RWPE2 (cell line): ENCODE data around the gene C1S.

Experiments
- ATAC-seq: fragments of 200-7000 bp; cut with Tn5 transposase; 3 replicates; pipeline ENCODE4 v1.9.1; 2021; ENCODE audit warnings: low read depth
- DNase-seq: peaks from one replicate; pipeline ENCODE4 v3.0.0-alpha.2; 2020; ENCODE audit warnings: low spot score
- H3K27ac ChIP-seq: fragments of 450-650 bp; 2 replicates; pipeline ENCODE4 v1.5.1; 2017; ENCODE audit warnings: mild to moderate bottlenecking; ENCODE audit not compliant: poor library complexity, severe bottlenecking
- H3K27me3 ChIP-seq: fragments of 250-450 bp; sonication (Bioruptor Pico); 2 replicates; pipeline ENCODE4 v1.5.1; 2021; ENCODE audit warnings: mild to moderate bottlenecking, moderate library complexity; ENCODE audit not compliant: insufficient read depth, poor library complexity, severe bottlenecking
- H3K36me3 ChIP-seq: fragments of 250-450 bp; sonication (Bioruptor Pico); 2 replicates; pipeline ENCODE4 v1.5.1; 2020; ENCODE audit warnings: low read depth, mild to moderate bottlenecking, moderate library complexity
- H3K4me1 ChIP-seq: fragments of 250-450 bp; sonication (Bioruptor Pico); 2 replicates; pipeline ENCODE4 v1.5.1; 2021; ENCODE audit warnings: mild to moderate bottlenecking, moderate library complexity; ENCODE audit not compliant: insufficient read depth, poor library complexity, severe bottlenecking
- H3K4me3 ChIP-seq: fragments of 250-450 bp; sonication (Bioruptor Pico); 2 replicates; pipeline ENCODE4 v1.5.1; 2021; ENCODE audit warnings: mild to moderate bottlenecking, moderate library complexity; ENCODE audit not compliant: severe bottlenecking
- H3K9me3 ChIP-seq: fragments of 250-450 bp; sonication (Bioruptor Pico); 2 replicates; pipeline ENCODE4 v1.5.1; 2021; ENCODE audit warnings: mild to moderate bottlenecking, moderate library complexity; ENCODE audit not compliant: severe bottlenecking
- TF ChIP-seq, protein P1 (sequence below): fragments of 450-650 bp; IDR thresholded peaks from one replicate; pipeline ENCODE4 v1.5.1; 2017; ENCODE audit warnings: mild to moderate bottlenecking, moderate library complexity; ENCODE audit not compliant: poor library complexity, severe bottlenecking

Gene C1S

DNA sequence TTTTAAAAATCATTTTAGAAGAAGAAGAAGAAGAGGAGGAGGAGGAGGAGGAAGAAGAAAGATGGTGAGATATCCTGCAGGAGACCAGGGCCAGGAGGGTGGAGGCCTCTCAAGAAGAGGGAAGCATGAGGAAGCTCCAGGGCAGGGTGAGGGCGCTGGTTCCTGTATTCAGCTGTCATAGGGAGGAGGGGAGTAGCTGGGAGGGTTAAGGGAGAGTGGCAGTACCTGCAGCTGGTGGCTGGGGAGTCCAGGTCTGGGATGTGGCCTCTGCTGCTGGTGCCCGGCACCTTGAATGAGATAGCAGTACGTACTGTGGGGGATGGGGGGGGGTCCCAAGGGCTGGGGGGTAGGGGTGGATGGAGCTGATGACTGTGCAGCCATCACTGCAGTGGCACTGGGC lies 58.4 kb downstream of the C1S start:
- H3K36me3 ChIP-seq: no peaks in the 10 kb centered on the region; the same call in 1 of the 2 replicates
- H3K9me3 ChIP-seq: no peaks in the 10 kb centered on the region
- H3K27me3 ChIP-seq: no peaks in the 10 kb centered on the region
- no peak overlapping the region for H3K4me3 ChIP-seq
- TF ChIP-seq, protein P1, sequence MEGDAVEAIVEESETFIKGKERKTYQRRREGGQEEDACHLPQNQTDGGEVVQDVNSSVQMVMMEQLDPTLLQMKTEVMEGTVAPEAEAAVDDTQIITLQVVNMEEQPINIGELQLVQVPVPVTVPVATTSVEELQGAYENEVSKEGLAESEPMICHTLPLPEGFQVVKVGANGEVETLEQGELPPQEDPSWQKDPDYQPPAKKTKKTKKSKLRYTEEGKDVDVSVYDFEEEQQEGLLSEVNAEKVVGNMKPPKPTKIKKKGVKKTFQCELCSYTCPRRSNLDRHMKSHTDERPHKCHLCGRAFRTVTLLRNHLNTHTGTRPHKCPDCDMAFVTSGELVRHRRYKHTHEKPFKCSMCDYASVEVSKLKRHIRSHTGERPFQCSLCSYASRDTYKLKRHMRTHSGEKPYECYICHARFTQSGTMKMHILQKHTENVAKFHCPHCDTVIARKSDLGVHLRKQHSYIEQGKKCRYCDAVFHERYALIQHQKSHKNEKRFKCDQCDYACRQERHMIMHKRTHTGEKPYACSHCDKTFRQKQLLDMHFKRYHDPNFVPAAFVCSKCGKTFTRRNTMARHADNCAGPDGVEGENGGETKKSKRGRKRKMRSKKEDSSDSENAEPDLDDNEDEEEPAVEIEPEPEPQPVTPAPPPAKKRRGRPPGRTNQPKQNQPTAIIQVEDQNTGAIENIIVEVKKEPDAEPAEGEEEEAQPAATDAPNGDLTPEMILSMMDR: no peak
- no peak overlapping the region for H3K27ac ChIP-seq
- H3K4me1 ChIP-seq: no peaks in the 10 kb centered on the region
- ATAC-seq (no peak), DNase-seq (no peak)

DNA sequence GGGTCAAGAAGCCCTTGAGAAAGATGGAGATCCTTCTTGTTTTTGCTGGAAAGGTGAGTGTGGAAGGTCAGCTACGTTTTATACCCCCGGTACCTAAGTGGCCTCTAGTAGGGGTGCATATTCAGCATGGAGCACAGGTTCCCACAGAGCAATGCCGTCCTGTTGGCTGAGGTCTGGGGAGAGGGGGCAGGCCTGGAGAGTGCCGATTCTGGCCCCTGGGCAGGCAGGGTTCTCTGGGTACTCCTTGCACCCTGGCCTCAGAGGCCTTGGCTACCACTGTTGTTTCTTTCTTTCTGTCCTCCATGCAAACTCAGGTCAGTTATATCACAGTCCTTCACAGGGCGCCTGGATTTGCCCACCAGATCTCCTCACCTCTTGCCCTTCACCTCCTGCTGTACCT lies 59.6 kb downstream of the C1S start:
- Histone ChIP-seq H3K27me3 (no peaks in the 10 kb centered on the region), H3K9me3 (no peaks in the 10 kb centered on the region), H3K4me1 (no peaks in the 10 kb centered on the region), H3K36me3 (no peaks in the 10 kb centered on the region), H3K27ac (no peak overlapping the region), H3K4me3 (no peak overlapping the region)
- no peak for ATAC-seq
- DNase-seq: no peak
- TF ChIP-seq, protein P1: no peak
